Transverse colon (tissue), 4 donors: ENCODE results near the gene NBEAL2.

Experiments used
- POLR2AphosphoS5 ChIP-seq, 3 donors: sonication (generic); formaldehyde crosslinking; IDR thresholded peaks; one replicate each; pipeline ENCODE4 v1.6.1; 2016; ENCODE audit warnings: antibody characterized with exemption in 3 of 3
- TF ChIP-seq, protein P1 (sequence below), 5 experiments: fragments of 200-600 bp in 3 of 5; fragments of 450-650 bp in 2 of 5; sonication (generic) in 3 of 5; IDR thresholded peaks; 1 replicate in 2 of 5; 2 replicates in 3 of 5; pipeline ENCODE4 v1.5.1; 2016 to 2017; ENCODE audit warnings: antibody characterized with exemption in 5 of 5, inconsistent platforms in 3 of 5, mild to moderate bottlenecking in 2 of 5, moderate library complexity in 1 of 5

DNA sequence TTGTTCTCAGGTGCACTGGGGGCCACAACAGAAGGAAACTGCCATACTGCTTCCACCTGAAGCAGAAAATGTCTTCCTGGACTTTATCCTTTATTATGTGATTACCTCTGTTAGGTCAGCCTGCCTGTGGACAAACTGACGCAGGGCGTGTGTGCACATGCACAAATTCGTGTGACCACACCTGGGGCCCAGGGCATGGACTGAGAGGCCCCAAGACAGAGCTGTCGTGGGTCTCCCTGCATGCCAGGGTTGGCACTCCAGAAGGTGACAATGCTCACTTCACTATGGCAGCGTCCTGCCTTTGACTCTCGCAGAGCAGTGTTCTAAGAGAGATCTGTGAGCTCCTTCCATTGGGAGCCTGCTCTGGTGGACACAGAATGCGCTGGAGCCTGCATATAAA, 37.4 kb upstream of the NBEAL2 start:
- TF ChIP-seq, protein P1, sequence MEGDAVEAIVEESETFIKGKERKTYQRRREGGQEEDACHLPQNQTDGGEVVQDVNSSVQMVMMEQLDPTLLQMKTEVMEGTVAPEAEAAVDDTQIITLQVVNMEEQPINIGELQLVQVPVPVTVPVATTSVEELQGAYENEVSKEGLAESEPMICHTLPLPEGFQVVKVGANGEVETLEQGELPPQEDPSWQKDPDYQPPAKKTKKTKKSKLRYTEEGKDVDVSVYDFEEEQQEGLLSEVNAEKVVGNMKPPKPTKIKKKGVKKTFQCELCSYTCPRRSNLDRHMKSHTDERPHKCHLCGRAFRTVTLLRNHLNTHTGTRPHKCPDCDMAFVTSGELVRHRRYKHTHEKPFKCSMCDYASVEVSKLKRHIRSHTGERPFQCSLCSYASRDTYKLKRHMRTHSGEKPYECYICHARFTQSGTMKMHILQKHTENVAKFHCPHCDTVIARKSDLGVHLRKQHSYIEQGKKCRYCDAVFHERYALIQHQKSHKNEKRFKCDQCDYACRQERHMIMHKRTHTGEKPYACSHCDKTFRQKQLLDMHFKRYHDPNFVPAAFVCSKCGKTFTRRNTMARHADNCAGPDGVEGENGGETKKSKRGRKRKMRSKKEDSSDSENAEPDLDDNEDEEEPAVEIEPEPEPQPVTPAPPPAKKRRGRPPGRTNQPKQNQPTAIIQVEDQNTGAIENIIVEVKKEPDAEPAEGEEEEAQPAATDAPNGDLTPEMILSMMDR (IDR thresholded peaks at IDR 0.05): no peak
- peak in 1 of 3 donors; percentile 38 for TF ChIP-seq POLR2AphosphoS5 (IDR thresholded peaks at IDR 0.05)
